Astrocyte of the cerebellum (primary cell): ENCODE results near the gene AMBP.

Source experiments
- DNase-seq: peaks from one replicate; pipeline ENCODE4 v3.0.0-alpha.2; 2011; ENCODE audit warnings: low read depth
- H3K4me3 ChIP-seq: 2 replicates; pipeline ENCODE4 v1.5.1; 2011; ENCODE audit warnings: mild to moderate bottlenecking, low read depth, low read length, moderate library complexity
- in situ Hi-C: cut with HindIII; loops from 2 replicates; pipeline ENCODE4 v1.10.0; 2017; ENCODE audit warnings: low sequenced_read_pairs
- TF ChIP-seq, protein P1 (sequence below): IDR thresholded peaks from 2 replicates; pipeline ENCODE4 v1.5.1; 2012; ENCODE audit warnings: low read length, low read depth, moderate library complexity, mild to moderate bottlenecking; ENCODE audit errors: missing control alignments

The AMBP gene

DNA sequence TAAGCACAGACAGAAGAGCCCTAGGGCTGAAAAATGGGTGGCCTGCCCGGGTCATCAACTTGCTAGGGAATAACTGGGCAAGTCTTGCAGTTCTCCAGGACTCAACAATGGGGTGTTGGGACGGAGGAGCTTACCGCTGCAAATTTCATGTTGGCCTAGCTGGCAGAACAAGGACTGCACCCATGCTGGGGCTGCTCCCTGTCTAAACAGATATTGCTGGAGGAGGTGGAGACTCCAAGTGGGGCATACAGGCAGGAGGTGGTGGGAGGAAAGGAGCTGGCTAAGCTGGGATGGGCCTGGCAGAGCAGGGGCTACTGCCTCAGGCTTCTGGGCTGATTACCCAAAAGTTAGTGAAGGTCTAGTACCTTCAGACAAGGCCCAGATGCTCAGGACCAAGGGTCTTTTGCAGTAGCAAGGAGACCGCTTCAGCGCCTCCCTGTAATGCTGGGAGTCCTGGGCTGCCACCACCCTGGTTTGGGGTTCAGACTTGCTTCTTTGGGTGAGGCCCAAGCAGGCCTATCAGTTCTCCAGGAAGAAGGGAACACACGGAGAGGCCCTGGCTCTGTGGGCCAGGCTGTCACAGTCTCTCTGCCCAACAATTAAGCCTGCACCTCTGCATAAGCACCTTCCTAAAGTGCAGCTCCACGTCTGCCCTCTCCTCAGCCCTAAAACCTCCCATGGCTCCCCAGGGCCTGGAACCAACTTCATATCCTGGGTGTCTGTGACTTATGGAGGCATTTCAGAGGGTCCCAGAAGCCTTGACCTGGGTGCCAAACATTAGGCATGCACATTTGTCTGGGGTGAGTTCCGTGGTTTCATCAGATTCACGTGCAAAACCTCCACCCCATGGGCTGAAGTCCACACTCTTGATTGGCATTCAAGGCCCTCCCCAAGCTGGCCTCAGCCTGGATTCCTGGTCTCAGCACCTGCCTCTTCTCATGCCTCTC is 45.2 kb upstream of the AMBP start:
- TF ChIP-seq, protein P1, sequence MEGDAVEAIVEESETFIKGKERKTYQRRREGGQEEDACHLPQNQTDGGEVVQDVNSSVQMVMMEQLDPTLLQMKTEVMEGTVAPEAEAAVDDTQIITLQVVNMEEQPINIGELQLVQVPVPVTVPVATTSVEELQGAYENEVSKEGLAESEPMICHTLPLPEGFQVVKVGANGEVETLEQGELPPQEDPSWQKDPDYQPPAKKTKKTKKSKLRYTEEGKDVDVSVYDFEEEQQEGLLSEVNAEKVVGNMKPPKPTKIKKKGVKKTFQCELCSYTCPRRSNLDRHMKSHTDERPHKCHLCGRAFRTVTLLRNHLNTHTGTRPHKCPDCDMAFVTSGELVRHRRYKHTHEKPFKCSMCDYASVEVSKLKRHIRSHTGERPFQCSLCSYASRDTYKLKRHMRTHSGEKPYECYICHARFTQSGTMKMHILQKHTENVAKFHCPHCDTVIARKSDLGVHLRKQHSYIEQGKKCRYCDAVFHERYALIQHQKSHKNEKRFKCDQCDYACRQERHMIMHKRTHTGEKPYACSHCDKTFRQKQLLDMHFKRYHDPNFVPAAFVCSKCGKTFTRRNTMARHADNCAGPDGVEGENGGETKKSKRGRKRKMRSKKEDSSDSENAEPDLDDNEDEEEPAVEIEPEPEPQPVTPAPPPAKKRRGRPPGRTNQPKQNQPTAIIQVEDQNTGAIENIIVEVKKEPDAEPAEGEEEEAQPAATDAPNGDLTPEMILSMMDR: no peak
- in situ Hi-C loops: no loop called here
- no peak for DNase-seq
- H3K4me3 ChIP-seq: no peak overlapping the region

DNA sequence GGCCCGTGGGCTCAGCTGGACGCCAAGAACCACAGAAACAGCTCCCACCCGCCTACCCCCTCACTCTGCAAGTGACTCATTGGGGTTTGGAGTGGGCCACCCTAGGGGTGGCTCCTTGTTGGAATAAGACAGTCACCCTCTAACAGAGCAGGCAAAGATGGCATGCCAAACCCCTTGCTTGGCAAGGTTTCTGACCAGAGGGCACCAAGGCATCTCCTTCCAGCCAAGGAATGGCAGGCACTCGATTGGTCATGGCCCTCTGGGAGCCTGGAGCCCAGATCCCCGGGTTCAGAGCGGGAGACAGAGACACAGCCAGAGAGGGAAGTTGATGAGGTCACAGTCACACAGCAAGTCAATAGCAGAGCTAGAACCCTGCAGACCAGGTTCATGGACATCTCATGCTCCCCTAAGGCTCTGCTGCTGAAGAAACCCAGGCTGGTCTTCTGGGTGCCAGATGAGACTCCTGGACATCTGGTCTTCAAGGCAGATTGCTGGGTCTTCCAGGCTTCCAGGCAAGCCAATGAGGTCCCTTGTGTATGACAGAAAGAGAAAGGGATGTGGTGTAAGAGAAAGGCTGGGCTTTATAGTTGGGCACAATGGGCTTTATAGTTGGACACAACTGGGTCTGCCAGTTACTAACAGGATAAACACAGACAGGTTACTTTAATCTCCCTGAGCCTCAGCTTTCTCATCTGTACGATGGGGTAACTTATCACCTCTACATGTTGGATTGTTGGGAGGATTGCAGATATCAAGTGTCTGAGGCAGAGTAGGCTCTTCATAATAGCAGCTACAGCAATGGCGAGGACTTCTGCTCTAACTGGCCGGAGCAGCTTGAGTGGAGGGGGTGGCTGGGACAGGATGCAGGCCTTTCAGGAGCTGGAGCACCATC is 44.3 kb upstream of the AMBP start:
- DNase-seq: no peak
- no peak overlapping the region for H3K4me3 ChIP-seq
- TF ChIP-seq, protein P1: no peak
- in situ Hi-C loops: no loop called here

- TF ChIP-seq, protein P1: no peak
- in situ Hi-C loops: no loop called here
- no peak for DNase-seq
- no peak overlapping the region for H3K4me3 ChIP-seq
Observed at GRCh38 chr9:114121227-114122135, 43.4 kb upstream of the AMBP start.

DNA sequence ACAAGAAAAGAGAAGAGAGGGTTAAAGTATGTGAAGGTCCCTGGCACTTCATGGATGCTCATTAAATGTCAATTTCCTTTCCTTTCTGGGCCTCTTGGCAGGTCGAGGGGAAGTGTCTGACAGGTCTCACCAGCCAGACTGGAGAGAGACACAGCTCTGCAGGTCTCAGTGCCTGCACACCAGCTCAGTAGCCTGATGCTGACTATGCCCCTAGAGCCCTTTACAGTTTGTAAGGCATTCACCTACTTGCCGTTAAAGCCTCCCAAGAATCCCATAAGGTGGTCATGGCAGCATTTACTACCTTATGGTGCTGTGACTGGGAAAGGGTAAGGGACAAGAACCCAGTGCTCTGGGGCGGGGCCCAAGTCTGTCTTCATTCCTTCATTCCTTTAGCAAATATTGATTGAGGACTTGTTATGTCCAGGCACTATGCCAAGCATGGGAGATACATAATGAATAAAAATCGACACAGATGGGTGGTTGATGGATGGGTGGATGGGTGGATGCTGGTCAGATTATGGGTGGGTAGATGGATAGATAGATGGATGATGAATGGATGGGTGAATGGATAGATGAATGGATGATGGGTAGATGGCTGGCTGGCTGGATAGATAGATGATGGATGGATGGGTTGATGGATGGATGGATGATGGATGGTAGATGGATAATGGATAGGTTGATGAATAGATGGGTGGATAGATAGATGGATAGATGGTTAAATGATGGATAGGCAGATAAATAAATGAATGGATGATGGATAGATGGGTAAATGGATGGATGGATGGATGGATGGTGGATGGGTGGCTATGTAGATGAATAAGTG is 42.3 kb upstream of the AMBP start:
- TF ChIP-seq, protein P1: no peak
- DNase-seq: no peak
- no peak overlapping the region for H3K4me3 ChIP-seq
- in situ Hi-C loops: no loop called here

GRCh38 chr9:114119242-114120191 is 41.4 kb upstream of the AMBP start:
- in situ Hi-C loops: no loop called here
- TF ChIP-seq, protein P1: no peak

More at GRCh38 chr9:114119242-114120191, 41.4 kb upstream of the AMBP start:
- DNase-seq: no peak
- no peak overlapping the region for H3K4me3 ChIP-seq
